LNCAP (cell line): ENCODE results near the gene EHBP1.

ENCODE experiments used
- CTCF ChIP-seq: fragments of 450-650 bp; IDR thresholded peaks from 2 replicates; pipeline ENCODE4 v1.5.1; 2017; ENCODE audit warnings: mild to moderate bottlenecking

Gene EHBP1

DNA sequence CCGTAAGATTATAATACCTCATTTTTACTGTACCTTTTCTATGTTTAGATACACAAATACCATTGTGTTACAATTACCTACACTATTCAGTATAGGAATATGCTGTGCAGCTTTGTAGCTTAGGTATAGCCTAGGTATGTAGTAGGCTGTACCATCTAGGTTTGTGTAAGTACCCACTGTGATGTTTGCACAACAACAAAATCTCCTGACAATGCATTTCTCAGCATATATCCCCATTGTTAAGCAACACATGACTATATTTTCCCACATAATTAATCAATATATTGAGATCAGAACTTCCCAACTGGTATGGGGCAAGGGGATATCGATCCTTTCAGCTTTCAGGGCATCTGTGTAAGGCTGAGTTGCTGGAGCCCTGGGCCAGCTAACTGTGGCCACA, 238.8 kb downstream of the EHBP1 start:
- no peak for TF ChIP-seq CTCF

DNA sequence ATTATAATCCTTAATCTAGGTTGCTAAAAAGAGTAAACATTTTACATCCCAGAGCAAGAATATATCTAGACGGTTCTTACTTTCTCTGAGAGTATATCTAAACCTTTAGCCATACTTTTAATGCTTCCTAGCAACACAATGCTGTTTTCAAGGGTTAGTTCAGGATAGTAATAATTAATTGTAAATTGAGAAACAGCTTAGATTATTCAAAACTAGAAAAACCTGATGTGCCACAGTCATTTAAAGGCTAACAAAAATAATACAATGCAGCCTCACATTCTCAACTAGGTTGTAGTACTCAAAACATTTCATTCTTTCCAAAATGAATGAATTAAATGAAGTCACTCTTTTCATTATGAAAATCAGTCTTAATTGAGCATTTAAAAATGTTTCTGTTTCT, 241.9 kb downstream of the EHBP1 start:
- TF ChIP-seq CTCF, result no peak

- no peak for TF ChIP-seq CTCF
Measured at GRCh38 chr2:62956651-62957050, 251.1 kb downstream of the EHBP1 start.

DNA sequence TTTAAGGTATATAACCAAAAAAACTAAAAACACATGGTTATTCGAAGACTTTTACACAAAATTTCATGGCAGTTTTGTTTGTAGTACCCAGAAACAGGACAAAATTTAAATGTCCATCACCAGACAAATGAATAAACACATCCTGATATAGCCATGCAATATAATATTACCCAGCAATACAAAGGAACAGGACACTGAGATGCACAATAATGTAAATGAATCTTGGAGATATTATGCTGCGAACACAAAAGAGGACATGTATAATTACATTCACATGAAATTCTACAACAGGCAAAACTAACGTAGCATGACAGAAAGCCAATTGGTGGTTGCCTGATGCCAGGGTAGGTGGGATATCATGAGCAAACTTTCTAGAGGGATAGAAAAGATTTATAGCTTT, 252.7 kb downstream of the EHBP1 start:
- no peak for TF ChIP-seq CTCF

DNA sequence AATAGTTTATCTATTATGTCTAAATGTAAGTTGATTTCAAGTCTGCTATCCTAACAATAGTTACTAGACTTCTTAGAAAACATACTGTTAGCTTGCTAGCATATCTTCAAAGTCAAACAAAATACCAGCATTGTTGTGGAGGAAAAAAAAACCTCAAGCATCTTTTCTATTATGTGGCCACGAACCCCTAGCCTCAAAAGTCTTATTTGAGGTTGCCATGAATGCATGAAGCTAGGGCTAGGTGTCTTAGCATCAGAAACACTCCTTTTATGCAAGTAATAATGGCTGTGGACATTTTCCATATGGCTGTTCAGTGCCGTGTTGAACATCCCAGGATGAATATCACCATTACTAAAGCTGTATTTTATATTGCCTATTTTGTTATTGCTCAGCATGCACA, 258.5 kb downstream of the EHBP1 start:
- no peak for TF ChIP-seq CTCF

- no peak for TF ChIP-seq CTCF
Measured at GRCh38 chr2:62964671-62965070, 259.2 kb downstream of the EHBP1 start.

GRCh38 chr2:62966991-62967390, 261.5 kb downstream of the EHBP1 start:
- TF ChIP-seq CTCF, result no peak

- no peak for TF ChIP-seq CTCF
Measured at GRCh38 chr2:62968168-62968567, 262.7 kb downstream of the EHBP1 start.
